ENCODE results near the gene AUTS2.

DNA sequence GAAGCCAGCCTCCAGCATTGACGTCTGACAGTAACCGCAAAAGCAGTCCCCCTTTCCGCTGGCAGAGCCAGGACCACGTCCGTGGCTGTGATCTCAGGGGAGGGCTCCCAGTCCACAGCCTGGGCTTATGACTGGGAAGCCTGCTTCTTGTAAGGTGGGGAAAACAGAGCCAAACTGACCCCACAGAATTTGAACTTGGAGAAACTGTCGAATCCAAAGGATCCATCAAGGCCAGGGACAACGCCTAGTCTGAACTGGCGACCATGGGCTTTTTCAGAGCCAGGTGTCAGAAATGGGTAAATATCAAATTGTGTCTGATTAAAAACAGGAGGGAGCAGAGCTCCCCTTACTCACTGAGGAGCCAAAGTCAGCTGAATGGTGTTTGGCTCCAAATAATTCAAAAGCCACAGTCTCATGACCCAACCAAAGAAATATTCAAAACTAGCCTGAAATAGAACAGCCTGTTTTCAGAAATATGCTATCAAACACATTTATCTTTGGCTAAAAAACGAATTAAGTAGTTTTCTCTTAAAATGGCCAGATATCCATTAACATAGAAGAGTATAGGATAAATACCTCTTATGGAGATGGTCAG lies 782.2 kb downstream of the AUTS2 start:
- TF ChIP-seq, protein P1, sequence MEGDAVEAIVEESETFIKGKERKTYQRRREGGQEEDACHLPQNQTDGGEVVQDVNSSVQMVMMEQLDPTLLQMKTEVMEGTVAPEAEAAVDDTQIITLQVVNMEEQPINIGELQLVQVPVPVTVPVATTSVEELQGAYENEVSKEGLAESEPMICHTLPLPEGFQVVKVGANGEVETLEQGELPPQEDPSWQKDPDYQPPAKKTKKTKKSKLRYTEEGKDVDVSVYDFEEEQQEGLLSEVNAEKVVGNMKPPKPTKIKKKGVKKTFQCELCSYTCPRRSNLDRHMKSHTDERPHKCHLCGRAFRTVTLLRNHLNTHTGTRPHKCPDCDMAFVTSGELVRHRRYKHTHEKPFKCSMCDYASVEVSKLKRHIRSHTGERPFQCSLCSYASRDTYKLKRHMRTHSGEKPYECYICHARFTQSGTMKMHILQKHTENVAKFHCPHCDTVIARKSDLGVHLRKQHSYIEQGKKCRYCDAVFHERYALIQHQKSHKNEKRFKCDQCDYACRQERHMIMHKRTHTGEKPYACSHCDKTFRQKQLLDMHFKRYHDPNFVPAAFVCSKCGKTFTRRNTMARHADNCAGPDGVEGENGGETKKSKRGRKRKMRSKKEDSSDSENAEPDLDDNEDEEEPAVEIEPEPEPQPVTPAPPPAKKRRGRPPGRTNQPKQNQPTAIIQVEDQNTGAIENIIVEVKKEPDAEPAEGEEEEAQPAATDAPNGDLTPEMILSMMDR (conservative IDR thresholded peaks at IDR 0.05; ENCODE audit: low read length): no peak
- no peak for TF ChIP-seq EZH2phosphoT487 (IDR thresholded peaks at IDR 0.05; ENCODE audit: borderline replicate concordance)
